Pulmonary artery endothelial cell (primary cell): Measurements from ENCODE around the gene ADIPOQ. TPM values are rescaled to one million over a fixed set of nuclear protein-coding genes. Genes with fewer than 3 reads are reported as not detected.
"Not testable (repeated sequence)": the region's sequence is repeated elsewhere in the genome, so short reads cannot be mapped to it uniquely, and the experiment has no call there.

ENCODE experiments used
- DNase-seq: peaks from one replicate; pipeline ENCODE4 v3.0.0-alpha.2; 2011; ENCODE audit warnings: low read depth, low spot score
- total RNA-seq: library from RNA; depleted of rRNA; stranded (reverse); fragments of >200 nt; gene quantifications from 2 replicates; pipeline ENCODE4 v1.2.3, GENCODE V29; 2014

Gene ADIPOQ
- total RNA-seq, 1 donor from 2014 or later: not detected

DNA sequence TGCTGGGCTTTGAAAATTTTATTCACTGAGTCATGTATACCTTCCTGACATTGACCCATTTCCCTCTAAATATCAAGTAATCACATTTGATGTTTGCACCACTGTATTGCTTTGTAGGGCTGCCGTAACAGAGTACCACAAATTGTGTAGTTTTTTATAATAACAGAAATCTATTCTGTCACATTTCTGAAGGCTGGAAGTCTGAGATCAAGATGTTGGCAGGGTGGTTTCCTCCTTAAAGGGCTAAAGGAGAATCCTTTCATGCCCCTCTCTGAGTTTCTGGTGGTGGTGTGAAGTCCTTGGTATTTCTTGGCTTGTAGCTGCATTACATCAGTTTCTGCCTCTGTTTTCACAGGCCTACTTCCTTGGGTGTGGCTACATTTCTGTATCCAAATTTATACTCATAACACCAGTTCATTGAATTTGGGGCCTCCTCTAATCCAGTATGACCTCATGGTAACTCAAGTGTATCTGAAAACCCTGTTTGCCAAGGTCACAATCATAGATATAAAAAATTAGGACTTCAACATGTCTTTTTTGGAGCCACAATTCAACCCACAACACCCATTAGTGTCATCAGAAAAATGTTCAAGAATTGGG is 58.7 kb downstream of the ADIPOQ start:
- no peak for DNase-seq

DNA sequence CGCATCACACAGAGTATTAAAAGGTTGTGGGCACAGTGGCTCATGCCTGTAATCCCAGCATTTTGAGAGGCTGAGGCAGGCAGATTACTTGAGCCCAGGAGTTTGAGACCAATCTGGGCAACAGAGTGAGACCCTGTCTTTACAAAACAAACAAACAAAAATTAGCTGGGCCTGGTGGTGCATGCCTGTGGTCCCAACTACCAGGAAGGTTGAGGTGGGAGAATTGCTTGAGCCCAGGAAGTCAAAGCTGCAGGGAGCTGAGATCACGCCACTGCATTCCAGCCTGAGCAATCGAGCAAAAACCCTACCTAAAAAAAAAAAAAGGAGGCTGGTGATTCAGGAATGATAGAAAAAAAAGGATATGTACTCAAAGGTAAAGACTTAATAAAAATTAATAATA is 59.6 kb downstream of the ADIPOQ start:
- DNase-seq: no peak

DNA sequence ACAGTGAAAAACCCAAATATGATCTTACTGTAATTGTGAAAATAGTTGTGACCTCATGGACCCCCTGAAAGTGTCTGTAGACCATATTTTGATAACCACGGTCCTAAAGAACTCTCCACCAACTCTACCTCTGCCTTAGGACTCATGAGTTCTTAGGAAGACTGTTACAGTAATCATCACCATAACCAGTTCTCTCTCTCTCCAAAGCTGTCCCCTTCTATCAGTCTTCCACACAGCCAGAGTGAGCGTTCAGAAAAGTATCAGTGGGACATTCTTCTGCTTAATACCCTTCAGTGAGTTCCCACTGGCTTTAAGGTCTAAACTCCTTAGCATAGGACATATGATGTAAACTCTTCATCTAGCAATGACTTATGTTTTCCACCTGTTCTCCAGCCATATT is 60.2 kb downstream of the ADIPOQ start:
- DNase-seq: no peak

DNA sequence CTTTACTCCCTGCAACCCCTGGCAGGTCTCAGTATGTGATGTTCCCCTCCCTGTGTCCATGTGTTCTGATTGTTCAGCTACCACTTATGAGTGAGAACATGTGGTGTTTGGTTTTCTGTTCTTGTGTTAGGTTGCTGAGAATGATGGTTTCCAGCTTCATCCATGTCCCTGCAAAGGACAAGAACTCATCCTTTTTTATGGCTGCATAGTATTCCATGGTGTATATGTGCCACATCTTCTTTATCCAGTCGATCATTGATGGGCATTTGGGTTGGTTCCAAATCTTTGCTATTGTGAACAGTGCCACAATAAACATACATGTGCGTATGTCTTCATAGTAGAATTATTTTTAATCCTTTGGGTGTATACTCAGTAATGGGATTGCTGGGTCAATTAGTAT is 61.2 kb downstream of the ADIPOQ start:
- DNase-seq: not testable (repeated sequence)

DNA sequence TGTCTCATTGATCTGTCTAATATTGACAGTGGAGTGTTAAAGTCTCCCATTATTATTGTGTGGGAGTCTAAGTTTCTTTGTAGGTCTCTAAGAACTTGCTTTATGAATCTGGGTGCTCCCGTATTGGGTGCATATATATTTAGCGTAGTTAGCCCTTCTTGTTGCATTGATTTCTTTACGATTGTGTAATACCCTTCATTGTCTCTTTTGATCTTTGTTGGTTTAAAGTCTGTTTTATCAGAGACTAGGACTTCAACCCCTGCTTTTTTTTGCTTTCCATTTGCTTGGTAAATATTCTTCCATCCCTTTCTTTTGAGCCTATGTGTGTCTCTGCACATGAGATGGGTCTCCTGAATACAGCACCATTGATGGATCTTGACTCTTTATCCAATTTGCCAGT is 64.6 kb downstream of the ADIPOQ start:
- not testable (repeated sequence) for DNase-seq

Other genes with a start within 250 kb of the ADIPOQ start
- gene AHSG, start 229.7 kb upstream of the ADIPOQ start, total RNA-seq: not detected in 2 replicates
- not detected in 2 replicates for gene FETUB, start 202.3 kb upstream of the ADIPOQ start, total RNA-seq
- gene HRG, start 176.7 kb upstream of the ADIPOQ start, total RNA-seq: not detected in 2 replicates
- not detected in 2 replicates for gene KNG1, start 125.4 kb upstream of the ADIPOQ start, total RNA-seq
- gene EIF4A2, start 59.1 kb upstream of the ADIPOQ start, total RNA-seq: 470 and 740 TPM in 2 replicates
- gene RFC4, start 36.2 kb upstream of the ADIPOQ start, total RNA-seq: 26.0 and 36.9 TPM in 2 replicates
- gene ST6GAL1, start 87.8 kb downstream of the ADIPOQ start, total RNA-seq: 59.5 and 138 TPM in 2 replicates